ENCODE results near the gene LAMA3.

DNA sequence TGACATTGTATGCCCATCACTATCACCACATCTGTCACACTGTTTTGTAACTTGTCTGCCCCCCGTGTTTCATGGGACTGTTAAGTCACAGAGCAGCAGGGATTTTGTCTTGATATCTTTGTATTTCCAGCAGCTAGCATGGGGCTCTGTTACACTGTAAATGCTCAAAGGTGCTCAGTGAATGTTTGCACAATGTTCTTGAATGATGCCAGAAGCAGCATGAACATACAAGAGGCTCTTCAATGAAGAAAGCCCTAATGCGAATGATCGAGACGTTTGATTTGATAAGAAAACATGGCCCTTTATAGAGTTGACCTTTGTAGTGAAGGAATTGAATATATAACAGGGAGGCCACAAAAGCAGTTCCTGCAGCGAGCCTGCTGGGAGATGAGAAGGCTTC, 204.4 kb downstream of the LAMA3 start:
- no peak for TF ChIP-seq POLR2A (IDR thresholded peaks at IDR 0.05)
- no peak for TF ChIP-seq CTCF (IDR thresholded peaks at IDR 0.05)
